ENCODE results near the gene AXIN2. TPM values are rescaled to one million over a fixed set of nuclear protein-coding genes. Genes with fewer than 3 reads are reported as not detected.

AXIN2 gene
- polyA plus RNA-seq, 3 donors = 20.3 to 21.3 (median 20.4) TPM

- DNase-seq (ENCODE audit: low read depth in 3 of 3, low spot score in 2 of 3) = no peak
Observed at GRCh38 chr17:65584604-65585521, 23.4 kb upstream of the AXIN2 start.

- no peak for DNase-seq (ENCODE audit: low read depth in 3 of 3, low spot score in 2 of 3)
Observed at GRCh38 chr17:65583921-65584603, 22.6 kb upstream of the AXIN2 start.

GRCh38 chr17:65576939-65577338, 15.5 kb upstream of the AXIN2 start:
- DNase-seq (ENCODE audit: low read depth in 3 of 3, low spot score in 2 of 3) = no peak

- DNase-seq (ENCODE audit: low read depth in 3 of 3, low spot score in 2 of 3) = no peak
Observed at GRCh38 chr17:65573282-65573602, 11.8 kb upstream of the AXIN2 start.

GRCh38 chr17:65572581-65573281, 11.3 kb upstream of the AXIN2 start:
- DNase-seq (ENCODE audit: low read depth in 3 of 3, low spot score in 2 of 3) = no peak

GRCh38 chr17:65572186-65572580, 10.7 kb upstream of the AXIN2 start:
- no peak for DNase-seq (ENCODE audit: low read depth in 3 of 3, low spot score in 2 of 3)

GRCh38 chr17:65568918-65569317, 7.5 kb upstream of the AXIN2 start:
- no peak for DNase-seq (ENCODE audit: low read depth in 3 of 3, low spot score in 2 of 3)

- no peak for DNase-seq (ENCODE audit: low read depth in 3 of 3, low spot score in 2 of 3)
Observed at GRCh38 chr17:65567566-65567965, 6.1 kb upstream of the AXIN2 start.

- DNase-seq (ENCODE audit: low read depth in 3 of 3, low spot score in 2 of 3) = no peak
Observed at GRCh38 chr17:65565559-65565958, 4.1 kb upstream of the AXIN2 start.

GRCh38 chr17:65564793-65565192, 3.3 kb upstream of the AXIN2 start:
- no peak for DNase-seq (ENCODE audit: low read depth in 3 of 3, low spot score in 2 of 3)

GRCh38 chr17:65562206-65562531, 721 bp upstream of the AXIN2 start:
- no peak for DNase-seq (ENCODE audit: low read depth in 3 of 3, low spot score in 2 of 3)

GRCh38 chr17:65560628-65561451, 608 bp downstream of the AXIN2 start:
- DNase-seq (ENCODE audit: low read depth in 3 of 3, low spot score in 2 of 3) = peak in 2 of 3 donors; percentile 77 to 83

- no peak for DNase-seq (ENCODE audit: low read depth in 3 of 3, low spot score in 2 of 3)
Observed at GRCh38 chr17:65559804-65560627, 1.4 kb downstream of the AXIN2 start.

GRCh38 chr17:65559461-65559803, 2.0 kb downstream of the AXIN2 start:
- no peak for DNase-seq (ENCODE audit: low read depth in 3 of 3, low spot score in 2 of 3)

GRCh38 chr17:65558683-65559460, 2.6 kb downstream of the AXIN2 start:
- DNase-seq (ENCODE audit: low read depth in 3 of 3, low spot score in 2 of 3) = no peak

GRCh38 chr17:65558311-65558682, 3.2 kb downstream of the AXIN2 start:
- DNase-seq (ENCODE audit: low read depth in 3 of 3, low spot score in 2 of 3) = no peak

- no peak for DNase-seq (ENCODE audit: low read depth in 3 of 3, low spot score in 2 of 3)
Observed at GRCh38 chr17:65557349-65558310, 3.8 kb downstream of the AXIN2 start.

- DNase-seq (ENCODE audit: low read depth in 3 of 3, low spot score in 2 of 3) = no peak
Observed at GRCh38 chr17:65556910-65557348, 4.5 kb downstream of the AXIN2 start.

All from right renal cortex interstitium (tissue), 3 donors.